Breast epithelium (tissue), 3 donors: ENCODE results near the gene FYCO1.
"Not testable (repeated sequence)": the region's sequence is repeated elsewhere in the genome, so short reads cannot be mapped to it uniquely, and the experiment has no call there.

Experiments
- CTCF ChIP-seq, 3 donors: fragments of 450-650 bp; IDR thresholded peaks; one replicate each; pipeline ENCODE4 v1.5.1; 2016 to 2017; ENCODE audit warnings: antibody characterized with exemption in 3 of 3, mild to moderate bottlenecking in 3 of 3, moderate library complexity in 3 of 3
- POLR2A ChIP-seq: fragments of 450-650 bp; IDR thresholded peaks from one replicate; pipeline ENCODE4 v1.6.1; 2016; ENCODE audit warnings: antibody characterized with exemption, mild to moderate bottlenecking, moderate library complexity
- POLR2AphosphoS5 ChIP-seq, 3 donors: sonication (generic); formaldehyde crosslinking; IDR thresholded peaks; one replicate each; pipeline ENCODE4 v1.6.1; 2017; ENCODE audit warnings: antibody characterized with exemption in 3 of 3

GRCh38 chr3:46038071-46038470 lies 42.4 kb upstream of the FYCO1 start:
- TF ChIP-seq CTCF (IDR thresholded peaks at IDR 0.05); POLR2A; POLR2AphosphoS5 (IDR thresholded peaks at IDR 0.05): not testable (repeated sequence)
